ENCODE results near the gene PGP. TPM values are rescaled to one million over a fixed set of nuclear protein-coding genes. Genes with fewer than 3 reads are reported as not detected.

Gene PGP
- total RNA-seq, 1 experiment from 2014 or later: 32.6 TPM

GRCh38 chr16:2179107-2179501 is 35.5 kb downstream of the PGP start:
- no peak overlapping the region for H3K4me2 ChIP-seq (ENCODE audit: low read length)
- POLR2A ChIA-PET: no interaction called here

More at GRCh38 chr16:2179107-2179501, 35.5 kb downstream of the PGP start:
- no peaks in the 10 kb centered on the region for H3K79me2 ChIP-seq (ENCODE audit: insufficient read depth, low read length)
- H3K27ac ChIP-seq (ENCODE audit: low read depth, low read length): no peak overlapping the region
- DNase-seq (ENCODE audit: low read depth, low spot score) (no peak), ATAC-seq (no peak)
- peaks cover 7 to 17% of the 10 kb centered on the region in 2 experiments; a peak in 2 of 4 replicates for H3K36me3 ChIP-seq (ENCODE audit: control insufficient read depth in 1 of 2, insufficient read depth in 2 of 2, low read length in 2 of 2)
- no peak overlapping the region for H2AFZ ChIP-seq (ENCODE audit: low read depth, low read length, poor library complexity, severe bottlenecking)
- no peaks in the 10 kb centered on the region for H3K9me3 ChIP-seq (ENCODE audit: control insufficient read depth in 1 of 2, insufficient read depth in 1 of 2, low read depth in 1 of 2, low read length in 2 of 2)
- no peaks in the 10 kb centered on the region for H4K20me1 ChIP-seq (ENCODE audit: insufficient read depth)
- peaks cover 0 to 5% of the 10 kb centered on the region in 2 experiments; a peak in 1 of 4 replicates for H3K4me1 ChIP-seq (ENCODE audit: control insufficient read depth in 1 of 2, insufficient read depth in 2 of 2, low read length in 2 of 2)
- TF ChIP-seq ELF1 (IDR thresholded peaks at IDR 0.05; ENCODE audit: borderline replicate concordance, low read depth): no peak
- TF ChIP-seq ATF3 (IDR thresholded peaks at IDR 0.05): no peak
- TF ChIP-seq TCF7L2 (IDR thresholded peaks at IDR 0.05; ENCODE audit: borderline replicate concordance, extremely low read depth, insufficient read depth, insufficient read length): no peak
- no peak for TF ChIP-seq REST (IDR thresholded peaks at IDR 0.05; ENCODE audit: low read depth)
- no peak for TF ChIP-seq SRF (IDR thresholded peaks at IDR 0.05; ENCODE audit: low read depth)
- no peak for TF ChIP-seq SP1 (IDR thresholded peaks at IDR 0.05; ENCODE audit: low read depth)
- TF ChIP-seq CEBPB (IDR thresholded peaks at IDR 0.05; ENCODE audit: low read depth): no peak
- no peak for TF ChIP-seq YY1 (IDR thresholded peaks at IDR 0.05; ENCODE audit: extremely low read depth, insufficient replicate concordance, low read depth, low read length)
- no peak for TF ChIP-seq MAX (IDR thresholded peaks at IDR 0.05)
- no peak for TF ChIP-seq JUND (IDR thresholded peaks at IDR 0.05)
- no peak for TF ChIP-seq FOSL1 (IDR thresholded peaks at IDR 0.05; ENCODE audit: low read depth)
- TF ChIP-seq CTCF (IDR thresholded peaks at IDR 0.05 in 2 of 3, conservative IDR thresholded peaks at IDR 0.05 in 1 of 3; ENCODE audit: borderline replicate concordance in 1 of 3, insufficient read depth in 1 of 3, low read depth in 2 of 3, low read length in 2 of 3): no peak
- no peak for TF ChIP-seq POLR2AphosphoS5 (IDR thresholded peaks at IDR 0.05; ENCODE audit: low read depth, low read length)
- no peak for TF ChIP-seq EZH2 (IDR thresholded peaks at IDR 0.05)
- no peak for TF ChIP-seq POLR2A (IDR thresholded peaks at IDR 0.05; ENCODE audit: borderline replicate concordance, extremely low read depth, insufficient read depth, insufficient read length)
- no peaks in the 10 kb centered on the region for H3K27me3 ChIP-seq (ENCODE audit: insufficient read depth, low read length)
- H3K9me2 ChIP-seq (ENCODE audit: insufficient read depth): no peaks in the 10 kb centered on the region
- no TSS peak for BruUV-seq (replicated peaks)
- CTCF ChIA-PET: no interaction called here
- no peak overlapping the region for H3K9ac ChIP-seq (ENCODE audit: low read length)
- no peak overlapping the region for H3K4me3 ChIP-seq (replicated peaks in 1 of 2; ENCODE audit: low read depth in 1 of 2, low read length in 2 of 2)
- intact Hi-C loops (cut with micrococcal nuclease): no loop called here
- RAD21 ChIA-PET (ENCODE audit: low non-redundant PET in 1 of 2, low total read pairs in 2 of 2, uncharacterized antibody in 2 of 2, unreplicated experiment in 2 of 2): no interaction called here
